22Rv1 (cell line): ENCODE results near the gene SLU7.

Experiments
- ZFX ChIP-seq: fragments of 450-650 bp; IDR thresholded peaks from 2 replicates; pipeline ENCODE4 v1.6.1; 2017; ENCODE audit warnings: antibody characterized with exemption, borderline replicate concordance
- TF ChIP-seq, protein P1 (sequence below): fragments of 450-650 bp; IDR thresholded peaks from 2 replicates; pipeline ENCODE4 v1.5.1; 2017; ENCODE audit warnings: mild to moderate bottlenecking

DNA sequence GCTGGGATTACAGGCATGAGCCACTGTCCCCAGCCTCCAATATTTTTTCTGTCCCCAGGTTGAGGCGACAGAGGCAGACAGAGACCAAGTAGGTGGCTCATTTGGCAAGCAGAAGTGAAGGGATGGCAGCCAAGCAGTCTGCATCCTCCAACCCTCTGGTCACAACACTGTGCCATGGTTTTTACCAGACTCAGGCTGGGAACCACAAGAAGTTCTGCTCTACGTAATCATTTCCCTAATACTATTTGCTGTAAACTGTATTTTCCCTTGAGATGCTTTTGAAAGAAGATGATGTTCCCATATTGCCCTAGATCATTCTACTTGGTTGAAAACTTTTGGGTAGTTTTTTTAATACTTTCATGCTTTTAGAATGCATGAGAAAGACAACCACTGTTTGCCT, 43.3 kb upstream of the SLU7 start:
- TF ChIP-seq, protein P1, sequence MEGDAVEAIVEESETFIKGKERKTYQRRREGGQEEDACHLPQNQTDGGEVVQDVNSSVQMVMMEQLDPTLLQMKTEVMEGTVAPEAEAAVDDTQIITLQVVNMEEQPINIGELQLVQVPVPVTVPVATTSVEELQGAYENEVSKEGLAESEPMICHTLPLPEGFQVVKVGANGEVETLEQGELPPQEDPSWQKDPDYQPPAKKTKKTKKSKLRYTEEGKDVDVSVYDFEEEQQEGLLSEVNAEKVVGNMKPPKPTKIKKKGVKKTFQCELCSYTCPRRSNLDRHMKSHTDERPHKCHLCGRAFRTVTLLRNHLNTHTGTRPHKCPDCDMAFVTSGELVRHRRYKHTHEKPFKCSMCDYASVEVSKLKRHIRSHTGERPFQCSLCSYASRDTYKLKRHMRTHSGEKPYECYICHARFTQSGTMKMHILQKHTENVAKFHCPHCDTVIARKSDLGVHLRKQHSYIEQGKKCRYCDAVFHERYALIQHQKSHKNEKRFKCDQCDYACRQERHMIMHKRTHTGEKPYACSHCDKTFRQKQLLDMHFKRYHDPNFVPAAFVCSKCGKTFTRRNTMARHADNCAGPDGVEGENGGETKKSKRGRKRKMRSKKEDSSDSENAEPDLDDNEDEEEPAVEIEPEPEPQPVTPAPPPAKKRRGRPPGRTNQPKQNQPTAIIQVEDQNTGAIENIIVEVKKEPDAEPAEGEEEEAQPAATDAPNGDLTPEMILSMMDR = no peak
- no peak for TF ChIP-seq ZFX
